H1 (cell line): ENCODE measurements around the gene PRRC2A. TPM values are rescaled to one million over a fixed set of nuclear protein-coding genes. Genes with fewer than 3 reads are reported as not detected.

Experiments
- ATF2 ChIP-seq: IDR thresholded peaks from 2 replicates; pipeline ENCODE4 v1.6.1; 2012; ENCODE audit warnings: low read length, inconsistent platforms
- polyA plus RNA-seq, 7 experiments: library from polyadenylated mRNA; depleted of rRNA in 3 of 7; stranded (reverse) in 5 of 7; unstranded in 2 of 7; fragments of >200 nt in 5 of 7; fragments of 200-250 nt in 2 of 7; gene quantifications; 1 replicate in 5 of 7; 2 replicates in 1 of 7; 4 replicates in 1 of 7; pipeline versions ENCODE4 v1.2.1 to v1.2.3, GENCODE V29; 2011 to 2013; ENCODE audit warnings: missing spikeins in 2 of 7, mixed read lengths in 2 of 7
- total RNA-seq: library from RNA; stranded (reverse); fragmentation: NEBNext Ultra II Directional; extraction: Animal tissue kit (Norgen Biotek cat#: 25700); gene quantifications from 2 replicates; pipeline ENCODE4 v1.2.1, GENCODE V29; 2021
- TF ChIP-seq, protein P1 (sequence below): IDR thresholded peaks from 2 replicates; pipeline ENCODE4 v1.6.1; 2012; ENCODE audit warnings: inconsistent platforms

The PRRC2A gene
- total and polyA plus RNA-seq, 2 of the 8 experiments (the other 6 are each of a cell fraction or from before 2014, with no cell fraction given): 118 to 300 TPM

- no peak for TF ChIP-seq ATF2
- TF ChIP-seq, protein P1, sequence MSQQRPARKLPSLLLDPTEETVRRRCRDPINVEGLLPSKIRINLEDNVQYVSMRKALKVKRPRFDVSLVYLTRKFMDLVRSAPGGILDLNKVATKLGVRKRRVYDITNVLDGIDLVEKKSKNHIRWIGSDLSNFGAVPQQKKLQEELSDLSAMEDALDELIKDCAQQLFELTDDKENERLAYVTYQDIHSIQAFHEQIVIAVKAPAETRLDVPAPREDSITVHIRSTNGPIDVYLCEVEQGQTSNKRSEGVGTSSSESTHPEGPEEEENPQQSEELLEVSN: no peak
- TF ChIP-seq, all 59 proteins: peak for 2
Observed at GRCh38 chr6:31621320-31621939, 915 bp downstream of the PRRC2A start (continued).
